ENCODE results near the gene DNAJB5.

The DNAJB5 gene

DNA sequence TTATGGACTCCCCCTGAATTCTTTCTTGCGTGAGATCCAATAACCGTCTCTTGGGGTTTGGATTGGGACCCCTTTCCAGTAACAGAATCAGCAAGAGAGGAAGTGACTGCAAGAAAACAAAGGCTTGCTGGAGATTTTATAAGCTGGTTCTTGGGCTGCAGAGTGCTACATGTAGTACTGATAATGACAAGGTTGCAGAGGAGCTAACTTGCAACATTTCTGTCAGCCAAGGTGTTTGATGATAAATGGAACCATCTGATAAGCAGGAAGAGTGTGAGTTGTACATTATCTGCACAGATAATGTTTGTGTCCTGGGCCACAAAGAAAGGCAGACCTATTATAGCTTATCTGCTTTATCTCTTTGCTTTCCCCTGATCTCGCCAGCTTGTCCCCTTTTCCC is 37.1 kb downstream of the DNAJB5 start:
- no peak for DNase-seq (ENCODE audit: low spot score)
- no peak for TF ChIP-seq CTCF (IDR thresholded peaks at IDR 0.05)
- no peak overlapping the region for H3K27ac ChIP-seq
- no peak overlapping the region for H3K4me3 ChIP-seq

DNA sequence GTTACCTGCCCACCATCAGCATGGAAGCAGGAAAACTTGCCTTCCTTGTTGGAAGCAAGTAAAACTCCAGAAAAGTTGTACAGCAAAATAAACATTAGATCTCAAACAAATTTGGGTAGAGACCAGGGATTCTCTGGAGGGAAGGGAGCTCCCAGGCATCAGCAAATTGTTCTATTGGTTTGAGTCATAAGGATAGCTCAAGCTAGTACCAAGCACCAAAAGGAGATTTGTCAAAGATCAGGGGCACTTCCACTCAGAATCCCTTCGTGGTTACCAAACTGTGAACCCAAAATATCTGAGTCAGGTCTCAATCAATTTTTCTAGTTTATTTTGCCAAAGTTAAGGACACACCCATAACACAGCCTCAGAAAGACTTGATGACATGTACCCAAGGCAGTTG is 37.8 kb downstream of the DNAJB5 start:
- TF ChIP-seq CTCF (IDR thresholded peaks at IDR 0.05): no peak
- no peak for DNase-seq (ENCODE audit: low spot score)
- Histone ChIP-seq H3K4me3 (no peak overlapping the region), H3K27ac (no peak overlapping the region)

GRCh38 chr9:35027860-35028259 is 38.3 kb downstream of the DNAJB5 start:
- no peak overlapping the region for H3K27ac ChIP-seq
- DNase-seq (ENCODE audit: low spot score): no peak
- TF ChIP-seq CTCF (IDR thresholded peaks at IDR 0.05): no peak
- no peak overlapping the region for H3K4me3 ChIP-seq

GRCh38 chr9:35028341-35028740 is 38.8 kb downstream of the DNAJB5 start:
- TF ChIP-seq CTCF (IDR thresholded peaks at IDR 0.05): no peak
- Histone ChIP-seq H3K27ac (no peak overlapping the region), H3K4me3 (no peak overlapping the region)
- DNase-seq (ENCODE audit: low spot score): no peak

GRCh38 chr9:35029241-35029640 is 39.7 kb downstream of the DNAJB5 start:
- no peak for DNase-seq (ENCODE audit: low spot score)
- no peak for TF ChIP-seq CTCF (IDR thresholded peaks at IDR 0.05)
- no peak overlapping the region for H3K4me3 ChIP-seq
- H3K27ac ChIP-seq: no peak overlapping the region

DNA sequence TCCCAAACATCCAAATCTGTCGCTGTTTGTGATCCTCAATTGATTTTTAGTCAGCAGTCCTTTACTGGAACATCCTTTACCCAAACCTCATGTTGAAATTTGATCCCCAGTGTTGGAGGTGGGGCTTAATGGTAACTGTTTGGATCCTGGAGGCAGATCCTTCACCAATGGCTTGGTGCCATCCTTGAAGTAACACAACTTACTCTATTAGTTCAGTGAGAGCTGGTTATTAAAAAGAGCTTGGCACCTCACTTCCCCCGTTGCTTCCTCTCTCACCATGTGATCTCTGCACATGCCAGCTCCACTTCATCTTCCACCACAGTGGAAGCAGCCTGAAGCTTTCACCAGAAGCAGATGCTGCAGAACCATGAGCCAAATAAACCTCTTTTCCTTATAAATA is 40.3 kb downstream of the DNAJB5 start:
- Histone ChIP-seq H3K27ac (no peak overlapping the region), H3K4me3 (no peak overlapping the region)
- no peak for TF ChIP-seq CTCF (IDR thresholded peaks at IDR 0.05)
- DNase-seq (ENCODE audit: low spot score): no peak

DNA sequence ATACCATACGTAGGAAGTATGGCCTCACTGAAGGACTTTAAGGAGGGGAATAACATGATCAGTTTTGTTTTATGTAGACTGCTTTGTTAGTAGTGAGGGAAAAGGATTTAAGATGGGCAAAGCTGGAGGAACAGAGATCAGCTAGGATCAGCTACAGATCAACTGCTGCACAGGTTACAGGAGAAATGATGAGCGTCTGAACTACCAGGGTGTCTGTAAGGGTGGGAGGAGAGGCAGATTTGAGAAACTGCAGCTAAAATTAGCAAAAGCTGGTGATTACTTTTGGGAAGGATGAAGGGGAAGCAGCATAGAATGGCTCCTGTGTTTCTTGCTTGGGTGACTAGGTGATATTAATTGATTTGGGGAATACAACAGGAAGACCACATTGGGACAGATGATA is 43.6 kb downstream of the DNAJB5 start:
- no peak for TF ChIP-seq CTCF (IDR thresholded peaks at IDR 0.05)
- no peak overlapping the region for H3K4me3 ChIP-seq
- no peak for DNase-seq (ENCODE audit: low spot score)

More for the DNA sequence above, 43.6 kb downstream of the DNAJB5 start:
- no peak overlapping the region for H3K27ac ChIP-seq
